Stromal cell of bone marrow (primary cell): ENCODE measurements around the gene YEATS4.

Source experiments
- DNase-seq: peaks from one replicate; pipeline ENCODE4 v3.0.0-alpha.2; 2012; ENCODE audit warnings: low read depth

YEATS4 gene

DNA sequence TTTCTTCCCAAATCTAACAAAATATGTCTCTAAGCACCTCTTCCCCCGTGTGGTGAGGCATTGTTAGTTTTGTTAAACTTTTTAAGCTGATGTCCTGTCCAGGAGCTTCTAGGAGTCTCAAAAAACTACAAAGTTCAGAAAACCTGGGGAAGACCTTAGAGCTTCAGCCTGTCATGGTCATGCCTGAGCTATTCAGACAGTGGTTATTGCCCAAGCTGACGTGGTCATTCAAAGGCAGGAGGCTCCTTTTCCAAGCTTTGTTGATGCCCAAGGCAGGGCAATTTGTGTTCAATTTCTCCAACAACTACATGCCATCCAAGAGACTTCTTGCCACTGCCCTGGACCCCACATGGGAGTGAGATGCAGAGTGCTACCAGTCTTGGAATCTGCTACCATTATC lies 17.1 kb upstream of the YEATS4 start:
- DNase-seq, result no peak

DNA sequence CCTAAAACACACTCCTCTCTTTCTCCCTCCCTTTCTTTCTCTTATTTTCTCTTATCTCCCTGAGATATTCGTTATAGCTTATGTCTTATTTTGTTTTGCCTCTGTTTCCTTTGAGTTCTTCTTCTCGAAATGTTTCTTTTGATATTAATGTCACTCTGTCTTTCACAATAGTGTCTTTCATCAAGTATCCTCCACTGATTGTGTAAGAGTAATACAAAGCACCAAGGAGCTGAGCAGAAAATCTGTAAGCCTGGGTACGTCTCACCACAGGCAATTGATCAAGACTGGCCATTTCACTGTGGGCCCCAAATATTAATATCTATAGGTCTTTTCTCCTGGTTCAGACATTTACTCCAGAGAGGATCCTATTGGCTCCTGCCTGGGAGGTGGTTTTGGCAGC lies 16.2 kb upstream of the YEATS4 start:
- no peak for DNase-seq

DNA sequence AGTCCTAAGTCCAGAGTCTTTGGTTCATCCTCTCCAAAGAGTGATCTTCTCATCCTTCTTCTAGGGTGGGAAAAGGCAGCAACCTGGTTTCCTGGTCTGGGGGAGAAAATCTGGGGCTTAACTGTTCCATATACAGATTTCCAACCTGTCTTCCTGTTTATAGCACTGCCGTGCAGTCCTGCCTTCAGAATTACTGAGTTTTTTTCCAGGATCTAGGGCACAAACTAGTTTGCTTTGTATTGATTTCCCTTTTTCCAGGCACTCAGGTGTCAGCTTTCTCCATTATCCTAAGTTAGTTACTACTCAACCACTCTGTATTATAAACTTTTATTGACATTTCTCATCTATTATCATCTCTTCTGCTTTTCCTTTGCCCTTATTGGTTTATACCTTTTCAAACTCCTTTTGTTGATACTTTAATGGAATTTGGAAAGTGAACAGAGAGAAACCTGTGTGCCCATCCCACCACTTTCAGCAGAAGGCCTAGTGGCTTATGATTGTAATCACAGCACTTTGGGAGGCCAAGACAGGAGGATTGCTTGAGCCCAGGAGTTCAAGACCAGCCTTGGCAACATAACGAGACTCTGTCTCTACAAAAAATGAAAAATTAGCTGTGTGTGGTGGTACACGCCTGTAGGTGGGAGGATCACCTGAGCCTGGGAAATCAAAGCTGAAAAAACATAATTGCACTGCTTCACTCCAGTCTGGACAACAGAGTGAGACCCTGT lies 15.5 kb upstream of the YEATS4 start:
- DNase-seq, result no peak

DNA sequence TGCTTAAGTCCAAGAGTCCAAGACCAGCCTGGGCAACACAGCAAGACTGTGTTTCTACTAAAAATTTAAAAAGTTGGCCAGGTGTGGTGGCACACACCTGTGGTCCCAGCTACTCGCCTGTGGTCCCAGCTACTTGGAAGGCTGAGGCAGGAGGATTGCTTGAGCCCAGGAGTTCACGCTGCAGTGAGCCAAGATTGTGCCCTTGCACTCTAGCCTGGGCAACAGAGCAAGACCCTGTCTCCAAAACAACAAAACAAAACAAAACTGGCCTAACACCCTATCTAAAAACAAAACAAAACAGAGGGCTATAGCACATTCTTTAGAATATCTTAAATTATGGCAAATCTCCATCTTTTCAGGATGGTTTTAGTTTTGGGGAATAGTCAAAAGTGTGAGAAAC lies 14.5 kb upstream of the YEATS4 start:
- no peak for DNase-seq

DNA sequence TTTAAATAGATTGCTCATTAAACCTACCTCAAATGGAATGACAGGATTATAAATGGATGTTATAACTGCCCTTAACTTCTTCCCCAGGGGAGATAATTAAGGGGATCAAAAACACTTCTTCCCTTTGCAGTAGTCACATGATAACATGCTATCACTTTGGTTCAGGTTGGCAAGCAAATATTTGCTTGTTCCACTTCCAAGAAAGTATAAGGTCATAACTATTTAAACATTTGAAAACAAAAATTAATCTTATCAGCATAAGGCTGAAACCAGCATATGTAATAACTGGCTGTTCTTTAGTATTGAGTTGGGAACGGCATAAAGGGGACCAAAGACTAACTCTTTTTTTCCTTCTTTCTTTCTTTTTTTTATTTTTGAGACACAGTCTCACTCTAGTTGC lies 13.8 kb upstream of the YEATS4 start:
- no peak for DNase-seq

DNA sequence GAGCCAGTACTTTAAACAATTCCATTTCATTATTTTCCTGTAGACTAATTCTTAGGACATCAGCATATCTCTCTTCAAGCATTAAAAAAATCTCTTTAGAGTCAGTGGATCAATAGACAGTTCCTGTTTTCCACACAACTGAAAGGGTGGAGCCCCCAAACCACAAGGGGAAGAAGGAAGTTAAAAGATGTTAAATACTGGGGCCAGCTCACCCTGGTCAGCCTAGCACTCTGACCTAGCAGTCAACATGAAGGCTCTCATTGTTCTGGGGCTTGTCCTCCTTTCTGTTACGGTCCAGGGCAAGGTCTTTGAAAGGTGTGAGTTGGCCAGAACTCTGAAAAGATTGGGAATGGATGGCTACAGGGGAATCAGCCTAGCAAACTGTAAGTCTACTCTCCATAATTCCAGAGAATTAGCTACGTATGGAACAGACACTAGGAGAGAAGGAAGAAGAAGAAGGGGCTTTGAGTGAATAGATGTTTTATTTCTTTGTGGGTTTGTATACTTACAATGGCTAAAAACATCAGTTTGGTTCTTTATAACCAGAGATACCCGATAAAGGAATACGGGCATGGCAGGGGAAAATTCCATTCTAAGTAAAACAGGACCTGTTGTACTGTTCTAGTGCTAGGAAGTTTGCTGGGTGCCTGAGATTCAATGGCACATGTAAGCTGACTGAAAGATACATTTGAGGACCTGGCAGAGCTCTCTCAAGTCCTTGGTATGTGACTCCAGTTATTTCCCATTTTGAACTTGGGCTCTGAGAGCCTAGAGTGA lies 11.2 kb upstream of the YEATS4 start, which contains the start of gene LYZ:
Gene LYZ, plus strand, starts transcription at position 220 of the 777 bp plus-strand sequence. Its CDS starts 28 bp downstream, at position 248.
- no peak for DNase-seq

DNA sequence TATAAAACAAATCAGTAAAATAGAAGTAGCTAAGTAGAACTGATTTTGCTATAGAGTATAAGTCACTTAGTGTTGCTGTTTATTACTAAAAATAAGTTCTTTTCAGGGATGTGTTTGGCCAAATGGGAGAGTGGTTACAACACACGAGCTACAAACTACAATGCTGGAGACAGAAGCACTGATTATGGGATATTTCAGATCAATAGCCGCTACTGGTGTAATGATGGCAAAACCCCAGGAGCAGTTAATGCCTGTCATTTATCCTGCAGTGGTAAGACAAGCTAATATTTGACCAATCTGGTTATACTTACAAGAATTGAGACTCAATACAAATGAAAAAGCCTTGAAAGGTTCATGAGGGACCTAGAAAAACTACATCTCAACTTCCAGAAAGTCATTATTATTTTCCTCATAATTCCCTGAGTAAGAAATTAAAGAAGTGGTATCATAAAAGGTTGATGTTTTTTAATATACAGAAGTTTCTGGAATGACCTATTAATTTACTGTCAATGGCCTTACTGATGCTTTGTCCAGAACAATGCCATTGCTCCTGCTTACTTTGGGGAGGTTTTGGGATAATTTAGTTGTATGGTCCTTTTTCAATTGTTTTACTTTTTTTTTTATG lies 9.4 kb upstream of the YEATS4 start:
- DNase-seq, result no peak

DNA sequence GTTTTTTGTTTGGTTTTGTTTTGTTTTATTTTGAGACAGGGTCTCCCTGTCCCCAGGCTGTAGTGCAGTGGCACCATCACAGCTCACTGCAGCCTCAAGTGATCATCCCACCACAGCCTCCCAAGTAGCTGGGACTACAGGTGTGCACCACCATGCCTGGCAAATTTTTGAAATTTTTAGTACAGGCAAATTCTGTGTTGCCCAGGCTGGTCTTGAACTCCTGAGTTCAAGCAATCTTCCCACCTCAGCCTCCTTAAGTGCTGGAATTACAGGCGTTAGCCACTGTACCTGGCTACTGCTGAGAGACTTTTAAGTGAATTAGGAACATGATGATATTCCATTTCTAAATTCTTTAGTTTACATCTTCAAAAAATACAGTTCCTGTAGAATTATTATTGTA lies 8.8 kb upstream of the YEATS4 start:
- no peak for DNase-seq

DNA sequence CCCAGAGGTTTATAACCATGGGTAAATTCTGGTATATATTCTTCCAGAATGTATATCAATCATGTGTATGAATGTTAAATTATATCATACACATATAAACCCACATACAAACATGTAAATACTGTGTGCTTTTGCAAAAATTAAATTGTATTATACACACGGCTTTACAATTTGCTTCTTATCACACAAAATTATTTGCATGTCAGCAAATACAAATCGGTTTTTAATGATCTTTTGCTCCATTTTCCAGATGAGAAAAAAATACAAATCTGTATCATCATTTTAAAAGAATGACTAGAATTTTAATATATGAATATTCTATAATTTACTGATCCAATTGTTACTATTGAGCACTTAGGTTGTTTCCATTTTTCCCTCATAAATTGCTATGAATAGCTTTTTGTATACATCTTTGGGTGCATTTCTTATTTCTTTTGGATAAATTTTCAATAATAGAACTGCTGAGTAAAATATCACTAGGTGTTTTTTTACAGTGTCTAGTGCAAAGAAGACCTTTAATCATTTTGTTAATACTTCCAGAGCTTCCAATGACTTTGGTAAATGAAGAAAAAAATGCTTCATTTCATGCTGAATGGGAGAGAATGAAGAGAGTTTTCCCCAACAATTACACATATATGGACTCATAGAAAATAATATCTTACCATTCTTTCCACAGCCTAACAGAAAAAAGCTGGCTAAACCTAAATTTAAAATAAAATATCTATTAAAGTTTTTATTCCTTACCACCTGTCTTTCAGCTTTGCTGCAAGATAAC lies 7.9 kb upstream of the YEATS4 start:
- DNase-seq, result no peak

DNA sequence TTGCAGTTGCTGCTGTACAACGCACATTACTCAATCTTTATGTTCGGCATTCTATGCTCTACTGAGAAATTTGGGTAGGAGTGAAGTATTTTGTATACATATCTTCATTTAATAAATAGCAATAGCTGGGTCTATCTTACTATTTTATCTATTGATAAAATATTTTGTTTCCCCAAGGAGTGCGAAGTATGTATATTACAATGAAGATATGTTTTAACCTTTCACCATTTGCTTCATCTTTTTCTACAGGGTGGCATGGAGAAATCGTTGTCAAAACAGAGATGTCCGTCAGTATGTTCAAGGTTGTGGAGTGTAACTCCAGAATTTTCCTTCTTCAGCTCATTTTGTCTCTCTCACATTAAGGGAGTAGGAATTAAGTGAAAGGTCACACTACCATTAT lies 6.6 kb upstream of the YEATS4 start:
- DNase-seq, result no peak

DNA sequence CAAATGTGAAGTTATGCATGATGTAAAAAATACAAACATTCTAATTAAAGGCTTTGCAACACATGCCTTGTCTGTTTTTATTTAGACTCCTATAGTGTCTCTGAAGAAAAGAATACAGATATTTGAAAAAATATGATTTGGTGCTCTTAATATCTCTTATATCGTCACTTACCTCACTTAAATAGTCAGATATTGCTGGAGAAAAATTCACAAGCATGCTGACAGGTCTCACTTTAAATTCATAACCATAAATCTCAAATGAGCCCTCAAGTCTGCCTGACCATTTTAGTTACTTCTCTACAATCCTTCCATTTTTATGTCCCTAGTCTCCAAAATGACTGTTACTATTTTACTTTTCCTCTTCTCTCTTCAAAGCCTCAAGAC lies 5.4 kb upstream of the YEATS4 start:
- DNase-seq, result no peak

DNA sequence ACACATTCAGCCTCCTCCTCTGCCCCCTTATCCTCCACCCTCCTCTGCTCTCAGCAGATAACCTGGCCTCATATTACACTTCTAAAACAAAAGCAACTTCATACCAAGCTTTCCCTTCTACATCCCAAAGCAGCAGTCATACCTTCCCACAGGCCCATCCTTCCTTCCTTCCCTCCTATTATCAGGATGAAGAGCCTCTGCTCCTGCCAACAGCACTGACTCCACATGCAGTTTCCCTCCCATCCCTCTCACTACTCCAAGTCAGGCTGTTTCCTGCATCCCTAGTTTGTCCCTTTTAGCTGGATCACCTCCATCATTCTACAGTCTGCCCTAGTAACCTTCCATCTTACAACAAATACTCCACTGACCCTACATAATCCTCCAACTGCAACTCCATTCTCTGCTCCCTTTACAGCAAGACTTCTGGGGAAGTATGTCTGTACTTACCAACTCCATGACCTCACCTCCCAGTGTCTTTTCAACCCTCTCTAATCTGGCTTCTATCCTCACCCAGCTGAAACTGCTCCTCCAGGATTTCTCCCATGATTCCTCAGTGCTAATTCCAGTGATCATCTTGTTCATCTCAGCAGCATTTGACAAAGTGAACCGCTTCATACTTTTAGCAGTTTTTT lies 4.9 kb upstream of the YEATS4 start:
- no peak for DNase-seq

DNA sequence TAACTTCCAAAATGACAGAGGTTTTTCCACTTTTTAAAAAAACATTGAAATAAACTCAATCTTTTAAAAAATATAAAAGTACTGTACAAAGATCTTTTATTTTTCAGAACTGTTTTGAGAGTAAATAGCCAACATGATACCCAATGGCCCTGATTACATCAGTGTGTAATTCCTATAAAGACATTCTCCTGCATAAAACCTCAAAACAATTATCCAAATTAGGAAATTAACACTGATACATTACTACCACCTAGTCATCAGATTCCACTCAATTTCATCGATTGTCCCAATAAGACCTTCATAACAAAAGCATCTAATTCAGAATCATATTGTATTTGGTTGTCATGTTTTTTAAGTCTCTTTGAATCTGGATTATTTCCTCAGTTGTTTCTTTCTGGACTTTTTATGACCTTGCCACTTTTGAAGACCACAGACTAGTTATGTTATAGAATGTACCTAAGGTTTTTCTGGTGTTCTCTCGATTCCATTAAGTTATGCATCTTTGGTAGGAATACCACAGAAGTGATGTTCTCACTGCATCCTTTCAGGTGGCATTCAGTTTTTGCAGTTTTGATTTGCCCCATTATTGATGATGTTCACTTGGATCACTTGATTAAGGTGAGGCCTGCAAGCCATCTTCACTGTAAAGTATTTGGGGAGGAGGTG lies 4.0 kb upstream of the YEATS4 start:
- DNase-seq, result no peak

DNA sequence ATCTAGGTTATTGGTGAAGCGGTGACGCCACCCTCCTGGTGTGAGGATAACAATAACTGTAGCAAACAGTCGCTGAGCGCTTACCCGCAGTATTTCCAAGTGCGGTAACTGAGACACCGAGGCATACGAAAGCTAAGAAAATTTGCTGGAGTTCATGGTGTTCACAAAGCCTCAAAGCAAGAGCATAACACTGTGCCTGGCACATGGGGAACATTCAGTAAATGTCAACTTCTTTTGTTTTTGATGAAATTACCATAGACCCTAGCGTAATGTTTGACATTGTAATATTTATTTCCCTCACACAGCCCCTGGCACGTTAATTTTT lies 767 bp downstream of the YEATS4 start:
- DNase-seq, result no peak

DNA sequence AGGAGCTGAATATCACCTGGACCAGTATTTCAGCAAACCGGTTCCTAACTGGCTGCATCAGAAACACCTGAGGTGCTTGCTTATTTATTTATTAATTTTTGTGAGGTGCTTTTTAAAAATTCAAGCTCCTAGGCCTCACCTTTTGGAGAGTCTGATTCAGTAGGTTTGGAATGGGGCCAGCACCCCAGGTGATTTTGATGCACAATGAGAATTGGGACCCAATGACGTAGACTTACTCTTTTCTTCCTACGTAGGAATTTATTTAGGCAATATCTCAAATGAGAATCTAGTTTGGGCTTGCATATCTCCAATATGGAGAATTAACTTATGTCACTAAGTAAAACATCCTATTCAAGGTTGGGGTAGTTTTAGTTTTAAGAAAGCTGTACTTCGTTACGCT lies 7.3 kb downstream of the YEATS4 start:
- DNase-seq, result no peak

DNA sequence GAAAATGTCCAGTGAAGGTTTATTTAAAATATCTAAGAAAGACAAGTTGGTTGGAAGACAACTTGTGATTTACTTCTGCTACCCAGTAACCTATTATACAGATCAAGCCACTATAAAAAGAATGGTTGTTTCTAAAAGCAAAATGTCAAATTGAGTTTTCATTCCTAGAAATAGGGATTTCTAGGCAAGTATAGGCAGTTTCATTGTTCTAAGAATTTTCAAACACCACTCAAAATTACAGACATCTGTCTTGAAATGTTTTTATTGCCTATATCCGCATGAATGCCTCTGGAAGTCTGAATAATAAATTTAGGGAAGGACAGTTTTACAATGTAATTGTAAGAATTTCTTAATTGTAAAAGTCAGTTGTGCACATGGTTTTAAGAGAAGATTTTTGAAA lies 8.6 kb downstream of the YEATS4 start:
- no peak for DNase-seq

DNA sequence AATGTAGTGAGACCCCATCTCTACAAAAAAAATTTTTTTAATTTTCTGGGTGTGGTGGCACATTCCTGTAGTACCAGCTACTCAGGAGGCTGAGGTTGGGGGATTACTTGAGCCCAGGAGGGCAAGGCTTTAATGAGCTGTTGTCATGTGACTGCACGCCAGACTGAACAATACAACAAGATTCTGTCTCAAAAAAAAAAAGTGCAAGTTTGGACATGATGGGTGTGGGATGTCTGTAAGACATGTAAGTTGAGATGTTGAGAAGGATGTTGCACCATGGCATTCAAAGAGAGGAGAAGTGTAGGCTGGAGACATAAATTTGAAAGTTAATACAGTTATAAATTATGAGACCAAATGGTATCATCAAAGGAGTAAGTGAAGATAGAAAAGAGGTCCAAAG lies 23.5 kb downstream of the YEATS4 start:
- no peak for DNase-seq

DNA sequence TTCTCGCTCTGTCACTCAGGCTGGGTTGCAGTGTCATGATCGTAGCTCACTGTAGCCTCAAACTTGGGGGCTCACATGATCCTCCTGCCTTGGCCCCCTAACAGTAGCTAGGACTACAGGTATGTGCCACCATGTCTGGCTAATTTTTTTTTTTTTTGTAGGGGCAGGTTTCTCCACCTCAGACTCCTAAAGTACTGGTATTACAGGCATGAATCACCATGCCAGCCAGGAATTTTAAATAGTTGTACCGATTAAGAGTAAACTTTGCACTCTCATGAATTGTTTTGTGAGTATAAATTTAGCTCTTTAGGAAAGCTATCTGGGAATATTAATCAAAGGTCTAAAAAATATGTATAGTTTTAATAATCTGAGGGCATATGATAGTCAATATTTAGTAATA lies 25.5 kb downstream of the YEATS4 start:
- DNase-seq, result no peak

DNA sequence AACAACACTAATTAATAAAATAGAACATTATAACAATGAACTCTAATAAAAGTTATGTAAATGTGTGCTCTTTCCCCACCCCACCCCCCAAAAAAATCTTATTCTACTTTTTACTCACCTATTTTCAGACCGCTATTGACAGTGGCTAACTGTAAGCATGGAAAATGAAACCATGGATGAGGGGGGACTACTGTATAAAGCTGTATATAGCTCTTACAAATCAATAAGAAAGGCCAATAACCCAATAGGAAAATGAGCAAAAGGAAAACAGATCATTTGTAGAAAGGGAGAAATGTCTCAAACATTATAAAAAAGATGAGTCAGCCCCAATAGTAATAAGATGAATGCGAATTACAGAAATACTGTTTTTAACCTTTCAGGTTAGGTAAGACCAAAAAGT lies 27.4 kb downstream of the YEATS4 start:
- DNase-seq, result no peak

DNA sequence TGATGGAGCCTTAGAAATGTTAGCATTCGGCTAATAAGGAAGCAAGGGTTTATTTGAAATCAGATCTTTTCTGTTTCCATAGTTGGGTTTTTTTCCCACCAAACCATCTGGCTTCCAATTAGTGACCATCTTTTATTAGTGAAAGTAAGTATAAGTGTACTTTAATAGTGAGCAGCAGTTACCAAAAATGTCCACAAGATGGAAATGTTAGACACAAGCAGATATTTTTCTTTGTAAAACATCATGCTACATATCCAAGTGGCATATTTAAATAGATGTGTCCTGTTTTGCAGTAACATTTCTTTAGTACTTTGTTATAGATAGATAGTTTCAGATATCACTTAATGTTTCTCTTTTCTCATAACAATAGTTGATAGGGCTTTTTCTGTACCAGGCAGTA lies 28.8 kb downstream of the YEATS4 start:
- DNase-seq, result no peak

DNA sequence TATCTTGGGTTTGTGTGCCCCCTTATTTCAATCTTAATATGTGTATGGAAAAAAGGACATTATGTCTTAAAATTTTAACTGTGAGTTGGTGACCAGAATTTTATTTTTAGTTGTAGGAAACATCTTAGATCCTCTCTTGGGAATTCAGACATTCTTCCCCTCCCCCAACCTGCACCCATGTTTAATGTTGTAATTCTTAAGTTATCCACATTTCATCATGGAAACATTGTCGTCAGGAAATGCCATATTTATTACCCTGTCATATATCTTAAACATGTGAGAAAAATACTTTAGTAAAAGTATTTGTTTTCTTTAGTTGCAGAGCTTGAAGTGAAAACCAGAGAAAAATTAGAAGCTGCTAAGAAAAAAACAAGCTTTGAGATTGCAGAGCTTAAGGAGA lies 30.3 kb downstream of the YEATS4 start:
- no peak for DNase-seq
